ENCODE measurements around the gene CDC14A. TPM values are rescaled to one million over a fixed set of nuclear protein-coding genes. Genes with fewer than 3 reads are reported as not detected.

CDC14A gene
- total RNA-seq, 2 donors from 2014 or later = 10.6 to 11.3 TPM

DNA sequence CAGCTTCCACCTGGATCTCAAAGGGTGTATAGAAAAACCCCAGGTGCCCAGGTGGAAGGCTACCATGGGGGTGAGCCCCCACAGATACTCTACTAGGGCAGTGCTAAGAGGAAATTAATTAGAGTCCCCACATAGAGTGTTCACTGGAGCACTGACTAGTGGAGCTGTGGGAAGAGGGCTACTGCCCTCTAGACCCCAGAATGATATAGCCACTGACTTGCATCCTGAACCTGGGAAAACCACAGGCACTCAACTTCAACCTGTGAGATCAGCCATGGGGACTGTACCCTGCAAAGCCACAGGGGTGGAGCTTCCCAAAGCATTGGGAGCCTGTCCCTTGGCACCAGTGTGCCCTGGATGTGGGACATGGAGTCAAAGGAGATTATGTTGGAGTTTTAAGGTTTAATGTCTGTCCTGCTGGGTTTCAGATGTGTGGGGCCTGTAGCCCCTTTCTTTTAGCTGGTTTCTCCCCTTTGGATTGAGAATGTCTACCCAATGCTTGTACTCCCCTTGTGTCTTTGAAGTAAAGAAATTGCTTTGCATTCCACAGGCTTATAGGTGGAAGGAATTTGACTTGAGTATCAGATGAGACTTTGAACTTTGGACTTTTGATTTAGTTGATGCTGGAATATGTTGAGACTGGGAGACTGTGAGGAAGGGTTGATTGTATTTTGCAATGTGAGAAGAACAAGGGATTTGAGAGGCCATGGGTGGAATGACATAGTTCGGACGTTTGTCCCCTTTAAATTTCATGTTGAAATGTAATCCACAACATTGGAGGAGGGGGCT lies 31.8 kb upstream of the CDC14A start:
- H3K27ac ChIP-seq = no peak overlapping the region
- no peaks in the 10 kb centered on the region for H3K36me3 ChIP-seq
- no peaks in the 10 kb centered on the region for H3K27me3 ChIP-seq (replicated peaks; ENCODE audit: insufficient read depth)
- H3K4me3 ChIP-seq = no peak overlapping the region
- peaks cover 11% of the 10 kb centered on the region for H3K9me3 ChIP-seq
- DNase-seq (ENCODE audit: low spot score) (no peak), ATAC-seq (ENCODE audit: insufficient number of reproducible peaks, low FRiP score, low read depth) (no peak)
- TF ChIP-seq, protein P1, sequence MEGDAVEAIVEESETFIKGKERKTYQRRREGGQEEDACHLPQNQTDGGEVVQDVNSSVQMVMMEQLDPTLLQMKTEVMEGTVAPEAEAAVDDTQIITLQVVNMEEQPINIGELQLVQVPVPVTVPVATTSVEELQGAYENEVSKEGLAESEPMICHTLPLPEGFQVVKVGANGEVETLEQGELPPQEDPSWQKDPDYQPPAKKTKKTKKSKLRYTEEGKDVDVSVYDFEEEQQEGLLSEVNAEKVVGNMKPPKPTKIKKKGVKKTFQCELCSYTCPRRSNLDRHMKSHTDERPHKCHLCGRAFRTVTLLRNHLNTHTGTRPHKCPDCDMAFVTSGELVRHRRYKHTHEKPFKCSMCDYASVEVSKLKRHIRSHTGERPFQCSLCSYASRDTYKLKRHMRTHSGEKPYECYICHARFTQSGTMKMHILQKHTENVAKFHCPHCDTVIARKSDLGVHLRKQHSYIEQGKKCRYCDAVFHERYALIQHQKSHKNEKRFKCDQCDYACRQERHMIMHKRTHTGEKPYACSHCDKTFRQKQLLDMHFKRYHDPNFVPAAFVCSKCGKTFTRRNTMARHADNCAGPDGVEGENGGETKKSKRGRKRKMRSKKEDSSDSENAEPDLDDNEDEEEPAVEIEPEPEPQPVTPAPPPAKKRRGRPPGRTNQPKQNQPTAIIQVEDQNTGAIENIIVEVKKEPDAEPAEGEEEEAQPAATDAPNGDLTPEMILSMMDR (IDR thresholded peaks at IDR 0.05) = no peak
- H3K4me1 ChIP-seq (ENCODE audit: control insufficient read depth in 1 of 2, low read depth in 2 of 2) = no peaks in the 10 kb centered on the region

GRCh38 chr1:100321100-100321493 lies 31.2 kb upstream of the CDC14A start:
- no peak overlapping the region for H3K27ac ChIP-seq
- no peaks in the 10 kb centered on the region for H3K4me1 ChIP-seq (ENCODE audit: control insufficient read depth in 1 of 2, low read depth in 2 of 2)
- H3K9me3 ChIP-seq = peaks cover 11% of the 10 kb centered on the region
- no peak for DNase-seq (ENCODE audit: low spot score)
- H3K36me3 ChIP-seq = no peaks in the 10 kb centered on the region
- TF ChIP-seq, protein P1 (IDR thresholded peaks at IDR 0.05) = no peak
- no peaks in the 10 kb centered on the region for H3K27me3 ChIP-seq (replicated peaks; ENCODE audit: insufficient read depth)
- ATAC-seq (ENCODE audit: insufficient number of reproducible peaks, low FRiP score, low read depth) = no peak
- no peak overlapping the region for H3K4me3 ChIP-seq

- TF ChIP-seq, protein P1 (IDR thresholded peaks at IDR 0.05) = no peak
- H3K27ac ChIP-seq = no peak overlapping the region
- H3K9me3 ChIP-seq = peaks cover 11% of the 10 kb centered on the region
- H3K4me1 ChIP-seq (ENCODE audit: control insufficient read depth in 1 of 2, low read depth in 2 of 2) = no peaks in the 10 kb centered on the region
- no peaks in the 10 kb centered on the region for H3K27me3 ChIP-seq (replicated peaks; ENCODE audit: insufficient read depth)
- no peak for DNase-seq (ENCODE audit: low spot score)
- no peak for ATAC-seq (ENCODE audit: insufficient number of reproducible peaks, low FRiP score, low read depth)
- no peak overlapping the region for H3K4me3 ChIP-seq
- H3K36me3 ChIP-seq = no peaks in the 10 kb centered on the region
These were observed 30.8 kb upstream of the CDC14A start for GRCh38 chr1:100321506-100321905.

- no peak overlapping the region for H3K4me3 ChIP-seq
- H3K4me1 ChIP-seq (ENCODE audit: control insufficient read depth in 1 of 2, low read depth in 2 of 2) = no peaks in the 10 kb centered on the region
- H3K9me3 ChIP-seq = peaks cover 11% of the 10 kb centered on the region
- no peak for ATAC-seq (ENCODE audit: insufficient number of reproducible peaks, low FRiP score, low read depth)
- no peak overlapping the region for H3K27ac ChIP-seq
- TF ChIP-seq, protein P1 (IDR thresholded peaks at IDR 0.05) = no peak
- no peak for DNase-seq (ENCODE audit: low spot score)
- no peaks in the 10 kb centered on the region for H3K36me3 ChIP-seq
- H3K27me3 ChIP-seq (replicated peaks; ENCODE audit: insufficient read depth) = no peaks in the 10 kb centered on the region
These were observed 29.7 kb upstream of the CDC14A start for GRCh38 chr1:100322436-100323211.

DNA sequence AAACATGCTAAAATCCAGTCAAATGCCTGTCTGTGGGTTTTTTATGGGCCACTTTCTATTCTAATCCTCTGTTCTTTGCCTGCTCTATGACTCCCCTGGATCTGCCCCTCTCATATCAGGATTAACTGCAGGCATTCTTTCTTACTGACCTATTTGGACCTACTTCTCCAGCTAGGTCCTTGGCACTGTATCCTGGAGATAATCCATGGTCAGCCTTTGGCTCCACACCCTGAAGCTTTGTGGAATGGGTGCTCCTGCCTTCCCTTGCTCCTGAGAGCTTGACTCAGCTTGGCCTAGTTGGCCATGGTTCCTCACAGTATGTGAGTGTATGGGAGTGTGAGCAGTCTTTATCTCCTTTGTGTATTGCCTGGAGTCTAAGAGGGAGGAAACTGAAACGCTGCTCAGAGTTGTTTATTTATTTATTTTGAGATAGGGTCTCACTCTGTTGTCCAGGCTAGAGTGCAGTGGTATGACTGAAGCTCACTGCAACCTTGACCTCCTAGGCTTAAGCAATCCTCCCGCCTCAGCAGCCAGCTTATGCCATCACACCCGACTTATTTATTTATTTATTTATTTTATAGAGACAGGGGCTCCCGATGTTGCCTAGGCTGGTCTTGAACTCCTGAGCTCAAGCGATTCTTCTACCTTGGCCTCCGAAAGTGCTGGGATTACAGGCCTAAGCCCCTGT lies 28.7 kb upstream of the CDC14A start:
- no peaks in the 10 kb centered on the region for H3K27me3 ChIP-seq (replicated peaks; ENCODE audit: insufficient read depth)
- no peaks in the 10 kb centered on the region for H3K4me1 ChIP-seq (ENCODE audit: control insufficient read depth in 1 of 2, low read depth in 2 of 2)
- TF ChIP-seq, protein P1 (IDR thresholded peaks at IDR 0.05) = no peak
- H3K36me3 ChIP-seq = no peaks in the 10 kb centered on the region
- ATAC-seq (ENCODE audit: insufficient number of reproducible peaks, low FRiP score, low read depth) (peak; percentile 18), DNase-seq (ENCODE audit: low spot score) (no peak)
- no peak overlapping the region for H3K4me3 ChIP-seq
- peaks cover 11% of the 10 kb centered on the region for H3K9me3 ChIP-seq
- no peak overlapping the region for H3K27ac ChIP-seq
